ENCODE data around the gene IL1RAPL1.

GRCh38 chrX:29952016-29952415 lies 1364.8 kb downstream of the IL1RAPL1 start:
- no peak for TF ChIP-seq CTCF (conservative IDR thresholded peaks at IDR 0.05; ENCODE audit: low read length)
- TF ChIP-seq EZH2phosphoT487 (IDR thresholded peaks at IDR 0.05; ENCODE audit: borderline replicate concordance), result no peak
